Bone marrow (tissue), 2 donors: Measurements from ENCODE around the gene NPTX1.

ENCODE experiments used
- DNase-seq, 2 donors: peaks; one replicate each; lab custom pipeline; 2025; lab: John Stamatoyannopoulos, UW

The NPTX1 gene

GRCh38 chr17:80503031-80503430, 26.6 kb upstream of the NPTX1 start:
- no peak for DNase-seq

GRCh38 chr17:80502578-80502877, 26.1 kb upstream of the NPTX1 start:
- DNase-seq = no peak

GRCh38 chr17:80501741-80502577, 25.6 kb upstream of the NPTX1 start:
- no peak for DNase-seq

- no peak for DNase-seq
Observed at GRCh38 chr17:80499961-80500665, 23.7 kb upstream of the NPTX1 start.

GRCh38 chr17:80499560-80499959, 23.2 kb upstream of the NPTX1 start:
- no peak for DNase-seq

- DNase-seq = no peak
Observed at GRCh38 chr17:80498920-80499410, 22.6 kb upstream of the NPTX1 start.

DNA sequence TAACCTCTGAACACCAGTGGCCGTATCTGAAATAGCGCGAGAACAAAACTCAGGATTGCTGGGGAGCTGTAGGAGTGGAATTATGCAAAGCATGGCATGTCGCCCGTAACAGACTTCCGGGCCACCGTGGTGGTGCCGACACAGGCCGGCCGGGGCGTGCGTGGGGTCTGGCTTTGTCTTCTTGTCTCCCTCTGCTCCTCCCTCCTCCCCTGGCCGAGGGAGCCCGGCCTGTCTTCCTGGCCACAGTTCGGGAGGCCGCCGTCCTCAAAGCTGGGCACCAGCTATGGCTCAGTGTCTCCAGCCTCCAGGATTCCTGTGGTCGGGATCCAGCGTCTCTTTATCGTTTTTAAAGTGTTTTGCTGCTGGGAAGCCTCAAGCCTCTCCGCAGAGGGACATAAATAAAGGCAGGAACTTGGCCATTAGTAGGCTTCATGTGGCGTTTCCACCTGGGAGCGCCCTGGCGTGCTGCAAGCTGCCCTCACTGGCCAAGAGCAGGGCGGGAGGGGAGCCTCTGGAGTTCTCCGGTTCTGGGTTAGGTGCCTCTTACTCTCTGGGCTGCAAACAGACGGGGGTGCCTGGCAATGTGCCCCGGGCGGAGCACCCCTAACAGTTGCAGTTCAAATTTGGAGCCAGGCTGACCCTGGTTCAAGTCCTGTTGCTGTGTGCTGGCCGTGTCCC, 22.0 kb upstream of the NPTX1 start:
- DNase-seq = no peak

- no peak for DNase-seq
Observed at GRCh38 chr17:80497726-80498241, 21.4 kb upstream of the NPTX1 start.

- no peak for DNase-seq
Observed at GRCh38 chr17:80494547-80494946, 18.1 kb upstream of the NPTX1 start.

DNA sequence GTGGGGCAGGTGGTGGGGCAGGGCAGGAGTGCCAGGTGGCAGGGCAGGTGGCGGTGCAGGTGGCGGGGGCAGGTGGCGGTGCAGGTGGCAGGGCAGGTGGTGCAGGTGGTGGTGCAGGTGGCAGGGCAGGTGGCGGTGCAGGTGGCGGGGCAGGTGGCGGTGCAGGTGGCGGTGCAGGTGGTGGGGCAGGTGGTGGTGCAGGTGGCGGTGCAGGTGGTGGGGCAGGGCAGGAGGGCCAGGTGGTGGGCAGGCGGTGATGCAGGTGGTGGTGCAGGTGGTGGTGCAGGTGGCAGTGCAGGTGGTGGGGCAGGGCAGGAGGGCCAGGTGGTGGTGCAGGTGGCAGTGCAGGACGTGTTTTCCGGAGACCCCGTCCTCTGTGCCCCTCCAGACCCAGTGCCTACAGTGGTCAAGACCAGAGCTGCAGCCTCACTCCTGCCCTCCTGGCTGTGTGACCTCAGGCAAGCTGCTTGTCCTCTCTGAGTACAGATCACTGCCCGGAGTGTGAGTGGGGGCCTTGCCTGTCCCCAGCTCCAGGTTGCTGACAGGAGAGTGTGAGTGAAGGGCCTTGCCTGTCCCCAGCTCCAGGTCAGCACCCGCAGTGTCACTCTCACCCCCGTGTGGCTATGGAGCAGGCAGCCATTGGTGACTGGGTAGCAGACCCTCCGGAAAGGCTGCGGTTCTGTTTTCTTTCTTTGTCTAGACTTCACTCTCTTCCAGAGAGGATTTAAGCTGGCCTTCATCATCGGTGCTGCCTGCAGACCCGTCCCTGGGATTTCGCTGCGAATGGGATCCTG, 16.1 kb upstream of the NPTX1 start:
- DNase-seq = no peak

GRCh38 chr17:80491478-80492342, 15.3 kb upstream of the NPTX1 start:
- DNase-seq = no peak

DNA sequence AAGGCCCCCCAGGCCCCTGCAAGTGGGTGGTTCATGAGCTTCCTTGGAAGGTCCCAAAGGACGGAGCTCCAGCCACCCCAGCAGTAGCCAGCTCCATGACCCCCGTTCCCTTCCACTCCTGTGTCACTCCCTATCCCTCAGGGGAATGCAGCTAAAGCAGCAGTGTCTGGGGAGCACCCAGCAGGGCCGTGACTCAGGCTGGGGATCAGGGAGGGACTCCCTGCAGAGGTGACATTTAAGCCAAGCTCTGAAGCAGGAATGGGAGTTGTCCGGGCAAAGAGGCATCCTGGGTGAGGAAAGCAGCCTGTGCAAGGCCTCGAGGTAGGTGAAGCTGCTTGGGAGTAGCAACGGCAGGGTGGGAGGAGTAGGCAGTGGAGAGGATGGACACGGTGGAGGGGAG, 11.1 kb upstream of the NPTX1 start:
- DNase-seq = no peak

GRCh38 chr17:80486692-80487091, 10.3 kb upstream of the NPTX1 start:
- no peak for DNase-seq

GRCh38 chr17:80485846-80486245, 9.4 kb upstream of the NPTX1 start:
- no peak for DNase-seq

DNA sequence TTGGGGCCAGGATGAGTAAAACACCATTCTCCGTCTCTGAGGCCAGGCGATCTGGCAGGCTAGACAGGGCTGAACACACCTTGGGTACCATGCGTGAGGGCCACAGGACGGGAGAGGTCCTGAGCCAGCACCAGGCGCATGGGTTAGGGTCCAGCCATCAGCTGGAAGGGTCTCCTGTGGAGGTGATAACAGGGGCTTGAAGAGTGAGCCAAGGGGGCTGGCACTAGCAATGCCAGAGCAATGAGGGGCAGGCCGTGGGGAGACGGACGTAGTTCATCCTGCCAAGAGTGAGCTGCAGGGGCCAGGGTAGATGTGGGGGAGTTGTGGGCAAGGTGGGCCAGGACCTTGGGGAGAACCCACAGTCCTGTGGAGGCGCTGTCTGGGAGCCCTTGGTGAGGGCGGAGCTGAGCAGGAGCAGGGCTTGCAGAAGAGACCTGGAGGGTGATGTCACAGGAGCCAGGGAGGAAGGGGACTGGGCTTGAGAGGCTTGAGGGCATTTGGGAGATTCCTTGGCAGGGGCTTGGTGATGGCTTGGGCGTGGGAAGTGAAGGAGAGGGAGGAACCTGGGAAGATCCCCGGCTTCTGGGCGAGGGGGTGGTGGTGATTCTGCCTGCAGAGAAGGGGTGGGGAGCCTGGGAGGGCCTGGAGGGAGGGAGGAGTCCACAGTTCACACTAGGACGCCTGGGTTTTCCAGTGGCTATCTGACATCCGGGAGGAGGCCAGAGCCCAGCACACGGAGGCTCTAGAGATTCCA, 6.3 kb upstream of the NPTX1 start:
- no peak for DNase-seq

DNA sequence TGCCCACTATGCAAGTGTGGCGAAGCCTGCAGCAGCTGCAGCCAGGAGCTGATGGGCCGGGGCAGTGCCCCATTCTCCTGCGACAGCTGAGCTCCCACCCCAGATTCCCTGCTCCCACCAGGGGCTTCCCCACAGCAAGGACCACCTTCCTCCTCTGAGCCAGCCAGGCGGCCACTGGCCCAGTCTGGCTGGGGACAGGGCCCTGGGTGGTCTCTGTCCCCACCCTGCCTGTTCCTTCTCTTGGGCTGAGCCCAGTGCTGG, 5.6 kb upstream of the NPTX1 start:
- no peak for DNase-seq

GRCh38 chr17:80481284-80482057, 5.1 kb upstream of the NPTX1 start:
- DNase-seq = no peak

DNA sequence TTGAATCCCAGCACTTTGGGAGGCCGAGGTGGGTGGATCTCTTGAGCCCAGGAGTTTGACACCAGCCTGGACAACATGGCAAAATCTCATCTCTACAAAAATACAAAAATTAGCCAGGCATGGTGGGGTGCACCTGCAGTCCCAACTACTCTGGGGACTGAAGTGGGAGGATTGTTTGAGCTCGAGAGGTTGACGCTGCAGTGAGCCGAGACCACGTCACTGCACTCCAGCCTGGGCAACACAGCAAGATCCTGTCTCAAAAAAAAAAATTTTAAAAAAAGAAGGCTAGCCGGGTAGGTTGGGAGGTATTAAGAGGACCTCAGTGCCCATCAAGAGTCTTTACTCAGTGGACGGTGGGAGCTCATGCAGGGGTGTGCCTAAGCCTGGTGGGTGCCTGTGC, 3.8 kb upstream of the NPTX1 start:
- no peak for DNase-seq

DNA sequence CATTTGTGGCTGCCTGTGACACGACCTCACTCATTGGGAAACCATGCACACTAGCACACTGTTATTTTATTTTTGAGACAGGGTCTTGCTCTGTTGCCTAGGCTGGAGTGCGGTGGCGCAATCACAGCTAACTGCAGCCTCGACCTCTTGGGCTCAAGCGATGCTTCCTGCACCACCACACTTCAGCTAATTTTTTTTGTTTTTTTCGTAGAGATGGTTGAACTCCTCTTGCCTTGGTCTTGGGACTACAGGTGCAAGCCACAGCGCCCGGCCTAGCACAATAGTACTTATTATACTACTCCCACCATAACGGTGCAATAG, 2.8 kb upstream of the NPTX1 start:
- no peak for DNase-seq
